Mucosa of rectum (tissue), 2 donors: ENCODE data around the gene PRR5L.
"Not testable (repeated sequence)": the region's sequence is repeated elsewhere in the genome, so short reads cannot be mapped to it uniquely, and the experiment has no call there.

ENCODE experiments used
- H3K27ac ChIP-seq, 2 donors: one replicate each; pipeline ENCODE4 v1.7.0; 2013; ENCODE audit warnings: inconsistent platforms in 2 of 2, low read depth in 2 of 2, low read length in 2 of 2
- H3K27me3 ChIP-seq, 2 donors: one replicate each; pipeline ENCODE4 v1.7.0; 2013; ENCODE audit warnings: low read length in 2 of 2; ENCODE audit not compliant: control insufficient read depth in 2 of 2, insufficient read depth in 2 of 2
- H3K36me3 ChIP-seq, 2 donors: one replicate each; pipeline ENCODE4 v1.7.0; 2013; ENCODE audit warnings: low read length in 2 of 2; ENCODE audit not compliant: control insufficient read depth in 2 of 2, insufficient read depth in 2 of 2
- H3K4me1 ChIP-seq, 2 donors: one replicate each; pipeline ENCODE4 v1.7.0; 2013; ENCODE audit warnings: low read length in 2 of 2, mild to moderate bottlenecking in 1 of 2; ENCODE audit not compliant: control insufficient read depth in 2 of 2, insufficient read depth in 2 of 2
- H3K4me3 ChIP-seq, 2 donors: one replicate each; pipeline ENCODE4 v1.7.0; 2013; ENCODE audit warnings: low read length in 2 of 2
- H3K9ac ChIP-seq, 2 donors: one replicate each; pipeline ENCODE4 v1.7.0; 2013; ENCODE audit warnings: low read length in 2 of 2, low read depth in 1 of 2, mild to moderate bottlenecking in 1 of 2
- H3K9me3 ChIP-seq, 2 donors: one replicate each; pipeline ENCODE4 v1.7.0; 2013; ENCODE audit warnings: low read length in 2 of 2; ENCODE audit not compliant: control insufficient read depth in 2 of 2
- donor health status: healthy.
- donor health status: Normal muscosa, but diverticular disease.

PRR5L gene

DNA sequence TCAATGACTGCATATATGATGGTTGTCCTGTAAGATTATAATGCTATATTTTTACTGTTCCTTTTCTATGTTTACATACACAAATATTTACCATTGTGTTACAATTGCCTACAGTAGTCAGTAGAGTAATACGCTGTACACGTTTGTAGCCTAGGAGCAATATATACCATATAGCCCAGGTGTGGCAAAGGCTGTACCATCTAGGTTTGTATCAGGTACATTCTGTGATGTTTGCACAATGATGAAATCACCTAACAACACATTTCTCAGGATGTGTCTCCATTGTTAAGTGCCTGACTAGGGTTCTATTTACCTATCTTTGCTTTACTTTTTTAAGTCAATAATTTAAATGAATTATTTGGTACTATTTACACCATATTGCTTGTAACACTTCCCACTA is 21.9 kb downstream of the PRR5L start:
- no peaks in the 10 kb centered on the region for H3K27me3 ChIP-seq
- no peak overlapping the region for H3K4me3 ChIP-seq
- H3K4me1 ChIP-seq: peaks cover 8 to 29% of the 10 kb centered on the region in 2 donors
- H3K9me3 ChIP-seq: no peaks in the 10 kb centered on the region
- no peaks in the 10 kb centered on the region for H3K36me3 ChIP-seq
- H3K27ac ChIP-seq: peak overlapping the region in 1 of 2 donors; percentile 78
- no peak overlapping the region for H3K9ac ChIP-seq

DNA sequence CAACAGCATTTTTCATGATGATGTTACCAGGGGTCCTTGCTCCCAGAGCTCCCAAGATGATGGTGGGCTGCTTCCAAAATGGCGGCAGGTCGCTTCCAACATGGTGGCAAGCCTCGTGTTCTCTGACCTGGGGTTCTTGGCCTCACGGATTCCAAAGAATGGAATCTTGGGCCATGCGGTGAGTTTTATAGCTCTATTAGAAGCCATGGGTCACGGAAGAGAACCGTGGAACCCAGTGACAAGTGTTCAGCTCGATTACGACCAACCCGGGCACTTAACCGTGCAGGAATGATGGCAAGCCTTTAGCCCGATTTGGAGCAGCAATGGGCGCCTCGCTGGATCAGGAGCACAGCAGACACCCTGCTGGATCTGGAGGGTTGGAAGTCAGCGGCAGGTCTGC is 28.9 kb downstream of the PRR5L start:
- H3K27ac ChIP-seq, H3K9ac ChIP-seq, H3K36me3 ChIP-seq, H3K4me1 ChIP-seq, H3K4me3 ChIP-seq, H3K27me3 ChIP-seq, H3K9me3 ChIP-seq: not testable (repeated sequence)

DNA sequence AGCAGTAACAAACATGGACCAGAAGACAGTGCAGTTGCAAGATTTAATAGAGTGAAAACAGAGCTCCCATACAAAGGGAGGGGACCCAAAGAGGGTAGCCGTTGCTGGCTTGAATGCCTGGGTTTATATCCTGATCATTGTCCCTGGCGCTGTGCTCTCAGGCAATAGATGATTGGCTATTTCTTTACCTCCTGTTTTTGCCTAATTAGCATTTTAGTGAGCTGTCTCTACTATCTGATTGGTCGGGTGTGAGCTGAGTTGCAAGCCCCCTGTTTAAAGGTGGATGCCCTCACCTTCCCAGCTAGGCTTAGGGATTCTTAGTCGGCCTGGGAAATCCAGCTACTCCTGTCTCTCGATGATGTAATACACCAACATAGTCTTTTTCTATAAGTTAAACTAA is 29.3 kb downstream of the PRR5L start:
- H3K9ac ChIP-seq, H3K27ac ChIP-seq, H3K27me3 ChIP-seq, H3K4me3 ChIP-seq, H3K4me1 ChIP-seq, H3K36me3 ChIP-seq, H3K9me3 ChIP-seq: not testable (repeated sequence)

DNA sequence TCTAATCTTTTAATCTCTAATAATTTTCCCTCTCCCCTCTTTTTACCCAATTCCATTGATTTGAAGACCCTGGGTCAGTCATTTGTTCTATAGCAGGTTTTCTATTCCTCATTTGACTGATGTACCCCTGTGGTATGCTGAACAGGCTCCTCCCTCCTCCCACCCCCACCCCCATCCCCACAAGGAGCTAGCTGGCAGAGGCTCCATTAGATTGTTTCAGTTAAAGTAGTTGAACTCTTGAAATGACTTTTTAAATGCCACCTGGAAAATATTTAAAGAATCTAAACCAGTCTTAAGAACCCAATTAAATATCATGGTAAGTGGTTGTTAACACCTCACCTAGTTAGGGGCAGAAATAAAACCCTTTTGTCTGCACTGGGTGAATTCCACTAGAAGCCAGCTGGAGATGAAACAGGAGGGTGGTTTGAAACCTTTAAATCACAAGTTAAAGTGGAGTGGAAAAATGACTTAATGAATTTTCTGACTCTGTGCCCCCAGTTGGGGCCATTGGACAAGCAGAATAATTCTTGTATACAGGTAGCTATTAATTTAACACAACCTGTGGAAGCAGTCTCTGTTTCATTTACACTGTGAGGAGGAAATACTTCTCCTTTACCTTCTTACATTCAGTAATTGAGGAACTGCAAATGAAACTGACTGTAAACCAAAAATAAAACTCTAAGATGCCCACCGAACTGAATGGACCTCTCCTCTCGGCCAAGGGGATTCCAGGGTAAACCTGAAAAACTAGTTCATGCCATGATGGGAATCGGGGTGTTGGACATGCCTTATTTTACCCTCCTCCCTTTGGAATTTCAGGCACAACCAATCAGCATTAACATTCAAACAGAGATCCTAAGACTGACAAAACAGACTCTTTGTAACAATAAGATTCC is 30.7 kb downstream of the PRR5L start:
- Histone ChIP-seq H3K27me3 (no peaks in the 10 kb centered on the region), H3K27ac (no peak overlapping the region), H3K9ac (no peak overlapping the region), H3K9me3 (no peaks in the 10 kb centered on the region), H3K4me1 (peaks cover 0 to 2% of the 10 kb centered on the region in 2 donors), H3K4me3 (no peak overlapping the region), H3K36me3 (no peaks in the 10 kb centered on the region)

DNA sequence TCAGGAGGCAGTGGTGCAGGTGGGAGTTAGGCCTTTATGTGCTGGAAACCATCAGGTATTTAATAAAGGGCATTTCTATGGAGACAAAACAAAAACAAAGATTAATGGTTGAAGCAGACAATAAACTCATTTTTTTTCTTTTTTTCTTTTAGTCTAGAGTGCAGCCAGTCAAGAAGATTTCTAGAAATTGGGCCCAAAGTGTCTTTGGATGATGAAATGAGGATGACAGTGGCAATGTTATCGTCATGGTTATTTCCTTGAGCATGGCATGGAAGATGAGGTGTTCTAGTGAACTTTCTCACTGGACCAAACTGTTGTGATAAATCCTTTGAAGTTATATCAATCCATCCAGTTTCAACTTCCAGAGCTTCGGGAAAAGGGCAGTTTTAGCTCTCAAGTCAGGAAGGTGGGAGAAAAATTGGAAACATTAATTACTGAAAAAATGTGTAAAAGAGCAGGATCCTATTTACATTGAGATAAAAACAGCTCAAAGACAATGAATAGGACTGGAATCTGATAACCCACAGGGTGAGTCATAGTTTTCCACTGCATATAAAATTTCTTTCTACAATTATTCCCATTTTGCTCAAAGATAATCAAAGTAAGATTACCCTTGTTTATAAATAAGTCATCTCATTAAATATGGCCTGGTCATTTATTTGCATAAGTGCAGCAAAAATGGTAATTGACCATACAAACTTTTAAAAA is 33.0 kb downstream of the PRR5L start:
- H3K4me3 ChIP-seq: no peak overlapping the region
- H3K27me3 ChIP-seq: no peaks in the 10 kb centered on the region
- peaks cover 0 to 2% of the 10 kb centered on the region in 2 donors for H3K4me1 ChIP-seq
- H3K9ac ChIP-seq: no peak overlapping the region
- no peak overlapping the region for H3K27ac ChIP-seq
- no peaks in the 10 kb centered on the region for H3K9me3 ChIP-seq
- H3K36me3 ChIP-seq: no peaks in the 10 kb centered on the region

DNA sequence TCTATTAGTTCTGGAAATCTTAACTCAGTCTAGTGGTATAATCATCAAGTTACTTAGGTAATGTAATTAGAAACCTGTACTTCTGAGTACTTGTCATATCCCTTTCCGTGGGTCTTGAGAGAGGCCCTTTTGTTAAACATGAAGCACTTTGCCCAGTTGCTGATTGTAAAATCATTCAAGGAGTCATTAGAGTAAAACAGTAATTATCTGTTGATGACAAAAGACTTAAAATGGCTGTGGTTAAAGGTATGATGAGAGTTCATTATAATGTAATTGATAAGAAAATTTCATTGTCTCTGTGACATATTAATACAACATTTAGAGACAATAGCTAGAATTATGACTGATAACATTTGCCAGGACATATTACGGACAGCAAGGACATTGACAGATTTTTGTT is 34.3 kb downstream of the PRR5L start:
- H3K4me3 ChIP-seq: no peak overlapping the region
- H3K36me3 ChIP-seq: no peaks in the 10 kb centered on the region
- H3K27me3 ChIP-seq: no peaks in the 10 kb centered on the region
- H3K9ac ChIP-seq: no peak overlapping the region
- no peak overlapping the region for H3K27ac ChIP-seq
- no peaks in the 10 kb centered on the region for H3K9me3 ChIP-seq
- H3K4me1 ChIP-seq: peaks cover 0 to 2% of the 10 kb centered on the region in 2 donors

DNA sequence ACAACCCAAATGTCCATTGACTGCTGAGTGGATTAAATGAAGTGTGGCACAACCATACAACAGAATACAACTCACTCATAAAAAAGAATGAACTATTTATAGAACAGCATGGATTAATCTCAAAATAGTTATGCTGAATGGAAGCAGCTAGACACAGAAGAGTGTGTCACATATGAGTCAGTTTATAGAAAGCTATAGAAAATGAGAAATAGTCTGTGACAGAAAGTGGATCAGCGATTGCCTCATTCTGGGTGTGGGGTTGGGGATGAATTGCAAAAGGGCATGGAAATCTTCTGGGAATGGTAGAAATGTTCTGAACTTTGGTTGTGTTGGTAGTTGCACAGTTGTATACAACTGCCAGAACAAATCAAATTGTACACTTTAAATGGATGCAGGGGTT is 37.4 kb downstream of the PRR5L start:
- Histone ChIP-seq H3K9me3 (no peaks in the 10 kb centered on the region), H3K9ac (no peak overlapping the region), H3K36me3 (no peaks in the 10 kb centered on the region), H3K4me1 (peaks cover 0 to 2% of the 10 kb centered on the region in 2 donors), H3K27ac (no peak overlapping the region), H3K4me3 (no peak overlapping the region), H3K27me3 (no peaks in the 10 kb centered on the region)

DNA sequence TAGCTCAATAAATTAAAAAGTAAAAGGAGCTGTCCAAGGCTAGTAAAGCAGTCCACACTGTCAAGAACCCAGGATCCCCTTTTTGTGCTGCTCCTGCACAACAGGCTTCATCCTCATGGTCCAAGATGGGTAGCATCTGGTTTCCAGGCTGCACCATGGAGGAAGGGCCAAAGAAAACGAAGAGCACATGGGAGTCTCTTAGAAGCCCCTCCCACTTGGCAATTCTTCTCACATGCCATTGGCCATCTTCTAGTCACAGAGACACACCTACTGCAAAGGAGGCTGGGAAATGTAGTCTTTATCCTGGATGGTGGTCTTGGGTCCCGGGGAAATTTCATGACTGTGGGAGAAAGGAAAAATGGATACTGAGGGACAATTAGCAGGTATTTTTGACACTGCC is 37.8 kb downstream of the PRR5L start:
- H3K4me3 ChIP-seq: no peak overlapping the region
- no peaks in the 10 kb centered on the region for H3K27me3 ChIP-seq
- peaks cover 0 to 2% of the 10 kb centered on the region in 2 donors for H3K4me1 ChIP-seq
- no peaks in the 10 kb centered on the region for H3K36me3 ChIP-seq
- H3K27ac ChIP-seq: no peak overlapping the region
- H3K9me3 ChIP-seq: no peaks in the 10 kb centered on the region
- H3K9ac ChIP-seq: no peak overlapping the region

DNA sequence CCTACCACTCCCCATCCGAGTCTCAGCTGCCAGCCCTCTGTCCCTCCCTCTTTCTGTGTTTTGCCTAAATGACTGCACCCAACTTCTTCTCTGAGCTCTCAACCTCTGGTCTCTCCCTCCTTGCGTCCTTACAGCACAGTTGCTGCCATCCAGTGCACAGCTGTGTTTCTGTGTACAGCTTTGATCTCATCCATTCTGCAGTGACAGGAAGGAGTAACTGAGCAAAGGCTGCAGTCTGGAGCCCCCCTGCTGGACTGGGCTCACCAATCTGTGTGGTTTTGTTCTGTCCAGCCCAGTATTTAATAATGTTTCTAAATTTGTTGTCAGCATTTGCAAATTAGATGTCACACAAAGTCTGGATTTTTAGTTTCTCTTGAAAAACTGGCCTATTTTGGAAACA is 43.8 kb downstream of the PRR5L start:
- no peak overlapping the region for H3K27ac ChIP-seq
- no peaks in the 10 kb centered on the region for H3K27me3 ChIP-seq
- peaks cover 3% of the 10 kb centered on the region in 2 donors for H3K4me1 ChIP-seq
- H3K36me3 ChIP-seq: no peaks in the 10 kb centered on the region
- no peak overlapping the region for H3K9ac ChIP-seq
- no peak overlapping the region for H3K4me3 ChIP-seq
- no peaks in the 10 kb centered on the region for H3K9me3 ChIP-seq

DNA sequence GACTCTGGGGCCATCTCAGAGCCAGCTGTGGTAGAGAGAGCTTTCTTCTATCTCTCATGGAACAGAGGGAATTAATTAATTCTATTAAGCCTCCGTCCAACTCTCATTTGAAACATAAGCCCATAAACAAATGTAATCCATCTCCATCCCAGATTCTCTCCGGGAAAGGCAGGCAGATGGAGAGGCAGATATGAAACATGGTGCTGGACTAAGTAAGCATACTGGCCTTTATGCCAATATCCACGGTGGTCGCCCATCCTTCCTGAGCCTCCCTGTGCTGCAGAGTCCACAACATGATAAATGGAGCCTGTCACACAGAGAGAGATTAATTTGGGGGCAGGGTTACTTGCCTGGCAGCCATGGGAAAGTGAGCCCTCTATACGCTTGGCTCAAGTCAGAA is 44.8 kb downstream of the PRR5L start:
- Histone ChIP-seq H3K4me1 (peaks cover 10 to 12% of the 10 kb centered on the region in 2 donors), H3K36me3 (no peaks in the 10 kb centered on the region), H3K9ac (no peak overlapping the region), H3K27ac (no peak overlapping the region), H3K27me3 (no peaks in the 10 kb centered on the region), H3K9me3 (no peaks in the 10 kb centered on the region), H3K4me3 (no peak overlapping the region)
